Measurements from ENCODE around the gene POFUT2.

GRCh38 chr21:45256912-45257672, 30.6 kb downstream of the POFUT2 start:
- TF ChIP-seq EP300 (IDR thresholded peaks at IDR 0.05), result no peak
- TF ChIP-seq CTCF (IDR thresholded peaks at IDR 0.05), result no peak
